Fibroblast of villous mesenchyme (primary cell): ENCODE data around the gene PGLYRP3. TPM values are rescaled to one million over a fixed set of nuclear protein-coding genes. Genes with fewer than 3 reads are reported as not detected.

Experiments
- DNase-seq: peaks from one replicate; pipeline ENCODE4 v3.0.0-alpha.2; 2010; ENCODE audit warnings: low read depth
- H3K4me3 ChIP-seq: 2 replicates; pipeline ENCODE4 v1.5.1; 2011; ENCODE audit warnings: low read depth, mild to moderate bottlenecking, low read length
- total RNA-seq: library from RNA; depleted of rRNA; stranded (reverse); fragments of >200 nt; gene quantifications from 2 replicates; pipeline ENCODE4 v1.2.3, GENCODE V29; 2012
- TF ChIP-seq, protein P1 (sequence below): IDR thresholded peaks from 2 replicates; pipeline ENCODE4 v1.5.1; 2012; ENCODE audit warnings: low read depth, mild to moderate bottlenecking, low read length; ENCODE audit not compliant: insufficient read depth

PGLYRP3 gene
- total RNA-seq, 1 donor, result not detected

GRCh38 chr1:153309441-153309840 is 3.3 kb downstream of the PGLYRP3 start:
- DNase-seq, result no peak

DNA sequence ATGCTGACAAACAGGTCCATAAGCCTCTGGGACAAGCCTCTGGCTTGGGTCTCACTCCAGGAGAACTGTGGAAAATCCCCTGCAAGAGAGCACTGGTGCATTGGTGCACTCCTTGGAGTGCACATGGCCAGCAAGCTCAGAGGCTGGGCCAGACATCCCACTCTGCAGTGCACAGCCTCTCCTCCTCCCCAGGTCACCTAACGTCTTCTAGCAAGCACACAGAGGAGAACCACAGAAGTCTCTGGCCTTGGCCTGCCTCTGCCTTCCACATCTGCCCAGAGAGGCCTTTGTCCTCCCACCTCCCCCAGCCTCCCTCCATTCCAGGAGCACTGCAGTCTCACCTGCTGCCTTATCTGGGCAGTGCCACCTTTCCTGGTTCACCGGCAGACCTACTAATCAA is 4.2 kb downstream of the PGLYRP3 start:
- TF ChIP-seq, protein P1, sequence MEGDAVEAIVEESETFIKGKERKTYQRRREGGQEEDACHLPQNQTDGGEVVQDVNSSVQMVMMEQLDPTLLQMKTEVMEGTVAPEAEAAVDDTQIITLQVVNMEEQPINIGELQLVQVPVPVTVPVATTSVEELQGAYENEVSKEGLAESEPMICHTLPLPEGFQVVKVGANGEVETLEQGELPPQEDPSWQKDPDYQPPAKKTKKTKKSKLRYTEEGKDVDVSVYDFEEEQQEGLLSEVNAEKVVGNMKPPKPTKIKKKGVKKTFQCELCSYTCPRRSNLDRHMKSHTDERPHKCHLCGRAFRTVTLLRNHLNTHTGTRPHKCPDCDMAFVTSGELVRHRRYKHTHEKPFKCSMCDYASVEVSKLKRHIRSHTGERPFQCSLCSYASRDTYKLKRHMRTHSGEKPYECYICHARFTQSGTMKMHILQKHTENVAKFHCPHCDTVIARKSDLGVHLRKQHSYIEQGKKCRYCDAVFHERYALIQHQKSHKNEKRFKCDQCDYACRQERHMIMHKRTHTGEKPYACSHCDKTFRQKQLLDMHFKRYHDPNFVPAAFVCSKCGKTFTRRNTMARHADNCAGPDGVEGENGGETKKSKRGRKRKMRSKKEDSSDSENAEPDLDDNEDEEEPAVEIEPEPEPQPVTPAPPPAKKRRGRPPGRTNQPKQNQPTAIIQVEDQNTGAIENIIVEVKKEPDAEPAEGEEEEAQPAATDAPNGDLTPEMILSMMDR, result no peak
- DNase-seq, result no peak
- H3K4me3 ChIP-seq, result no peak overlapping the region

More at GRCh38 chr1:153309441-153309840, 3.3 kb downstream of the PGLYRP3 start:
- H3K4me3 ChIP-seq, result no peak overlapping the region
- TF ChIP-seq, protein P1, result no peak

DNA sequence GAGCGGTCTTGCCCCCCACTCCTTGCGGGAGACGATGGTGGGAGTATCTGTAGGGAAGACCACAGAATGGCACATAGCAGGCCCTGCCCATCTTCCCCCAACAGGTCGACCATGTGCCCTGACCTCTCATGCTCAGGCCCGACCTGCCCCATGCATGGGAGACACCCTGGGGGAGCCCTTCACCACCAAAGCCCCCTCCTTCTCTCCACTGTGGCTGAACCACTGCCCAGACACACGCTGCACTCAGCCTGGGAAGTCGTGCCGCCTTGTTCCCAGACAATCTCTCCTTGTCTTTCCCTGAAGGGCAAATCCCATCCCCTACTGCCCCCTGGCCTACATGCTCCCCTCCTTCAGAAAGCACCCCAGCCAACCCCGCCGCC is 5.5 kb downstream of the PGLYRP3 start:
- H3K4me3 ChIP-seq, result no peak overlapping the region
- no peak for DNase-seq
- TF ChIP-seq, protein P1, result no peak

DNA sequence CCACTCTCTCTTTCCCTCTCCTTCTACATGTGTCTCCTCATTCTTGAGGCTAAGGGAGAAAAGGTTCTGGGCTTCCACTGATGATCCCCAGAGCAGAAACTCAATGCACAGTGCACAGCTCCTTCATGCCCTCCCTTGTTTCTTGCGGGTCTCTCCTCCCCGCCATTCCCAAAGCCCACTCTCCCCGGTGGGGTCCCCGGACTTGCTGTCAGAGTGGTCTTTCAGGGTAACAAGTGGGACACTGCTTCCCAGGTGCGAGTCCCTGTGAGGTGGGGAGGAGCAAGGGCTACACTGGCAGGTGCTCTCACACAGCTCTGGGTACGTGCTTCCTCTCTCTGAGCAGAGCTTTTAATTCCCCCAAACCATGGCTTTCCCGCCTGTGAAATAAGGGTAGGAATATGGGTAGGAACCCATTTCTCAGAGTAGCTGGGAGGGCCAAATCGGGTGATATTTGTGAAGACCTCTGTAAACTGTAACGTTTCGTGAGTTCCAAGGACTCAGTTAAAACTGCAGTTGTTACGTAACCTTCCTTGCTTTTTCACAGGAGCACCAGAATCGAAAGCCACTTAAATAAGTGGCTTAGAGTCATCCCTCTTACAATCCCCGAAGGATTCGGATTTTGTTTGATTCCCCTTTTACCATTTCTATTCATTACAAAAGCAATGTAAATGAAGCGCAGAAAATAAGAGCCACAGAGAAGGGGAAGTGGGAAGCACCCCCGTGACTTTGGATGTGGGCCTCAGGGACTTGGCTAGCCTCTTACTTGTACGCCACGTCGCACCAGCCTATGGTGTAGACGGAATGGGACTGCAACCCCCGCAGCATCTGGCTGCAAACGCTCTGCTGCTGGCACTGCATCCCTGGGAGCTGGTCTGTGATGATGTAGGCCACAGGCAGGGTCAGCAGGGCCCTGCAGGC is 6.2 kb downstream of the PGLYRP3 start:
- no peak overlapping the region for H3K4me3 ChIP-seq
- DNase-seq, result no peak
- TF ChIP-seq, protein P1, result no peak

GRCh38 chr1:153305682-153306081 is 7.1 kb downstream of the PGLYRP3 start:
- DNase-seq, result no peak
- no peak overlapping the region for H3K4me3 ChIP-seq
- TF ChIP-seq, protein P1, result no peak

GRCh38 chr1:153302308-153302707 is 10.4 kb downstream of the PGLYRP3 start:
- TF ChIP-seq, protein P1, result no peak
- H3K4me3 ChIP-seq, result no peak overlapping the region
- no peak for DNase-seq
